Left renal pelvis (tissue), 4 donors: ENCODE results near the gene TGFBR2. TPM values are rescaled to one million over a fixed set of nuclear protein-coding genes. Genes with fewer than 3 reads are reported as not detected.
A peak's percentile ranks its signal among the peaks of the same experiment; 100 is the strongest.

ENCODE experiments used
- DNase-seq, 4 donors: peaks; one replicate each; pipeline ENCODE4 v3.0.0-alpha.2; 2013; ENCODE audit warnings: low read depth in 4 of 4, low spot score in 3 of 4
- polyA plus RNA-seq, 4 donors: library from polyadenylated mRNA; unstranded; fragments of 120-200 nt; gene quantifications; one replicate each; pipeline ENCODE4 v1.2.1, GENCODE V29; 2013; ENCODE audit not compliant: insufficient read length in 4 of 4

TGFBR2 gene
- polyA plus RNA-seq, 4 donors = 87.0 to 128 (median 105) TPM

DNA sequence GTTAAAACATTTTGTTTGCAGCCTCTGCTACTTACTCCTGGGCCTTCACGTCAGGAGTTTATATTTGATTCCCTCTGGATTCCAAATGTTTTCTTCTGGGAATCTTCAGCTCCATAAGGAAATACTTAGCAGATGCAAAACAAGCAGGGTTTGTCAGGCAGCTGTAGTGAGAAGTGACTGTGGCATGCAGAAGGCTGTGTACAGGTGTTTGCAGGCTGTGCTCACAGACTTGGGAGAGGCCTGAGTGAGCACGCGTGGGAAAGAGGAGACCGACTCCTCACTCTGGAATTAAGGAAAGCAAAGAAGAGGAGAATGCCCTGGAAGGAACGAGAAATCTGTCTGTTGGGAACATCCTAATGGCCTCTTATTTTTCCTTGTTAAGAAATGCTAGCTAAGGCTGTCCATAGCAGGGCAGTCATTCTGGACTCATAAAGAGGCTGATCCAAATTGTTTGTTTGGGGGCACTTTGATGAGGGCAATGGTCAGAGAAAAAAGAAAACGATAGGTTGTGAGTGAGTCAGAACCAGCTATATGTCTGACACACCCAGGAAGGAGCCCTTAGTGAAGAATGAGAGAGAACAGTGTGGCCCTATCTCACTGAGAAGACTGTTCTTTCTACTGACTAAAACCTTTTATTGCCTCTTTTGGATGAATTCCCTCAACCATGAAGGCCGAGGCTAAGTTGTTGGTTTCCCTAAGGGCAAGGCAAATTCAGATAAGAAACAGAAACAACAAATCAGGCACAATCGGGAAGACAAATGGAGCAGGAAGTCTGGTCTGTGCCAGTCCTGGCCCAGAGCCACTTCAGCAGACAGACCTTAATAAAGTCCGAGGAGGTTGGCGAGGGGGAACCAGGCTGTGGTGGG is 82.6 kb downstream of the TGFBR2 start:
- DNase-seq = no peak

DNA sequence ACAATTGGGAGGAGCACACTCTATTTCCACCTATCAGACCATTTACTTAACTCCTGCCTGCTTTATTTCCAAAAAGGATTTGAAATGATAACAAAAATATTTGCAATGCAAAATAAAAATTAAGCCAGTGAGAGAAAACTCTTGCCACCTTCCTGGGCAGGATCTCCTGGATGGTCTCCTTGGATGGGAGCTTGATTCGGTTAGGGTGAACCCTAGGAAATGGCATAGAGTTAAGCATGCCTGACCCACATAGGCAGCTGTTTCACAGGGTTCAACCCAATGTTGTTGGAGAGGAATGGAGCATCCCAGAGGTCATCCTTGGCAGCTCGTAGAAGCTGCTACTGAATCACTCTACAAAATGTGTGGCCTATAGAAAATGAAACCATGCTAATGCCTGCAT is 83.8 kb downstream of the TGFBR2 start:
- no peak for DNase-seq

DNA sequence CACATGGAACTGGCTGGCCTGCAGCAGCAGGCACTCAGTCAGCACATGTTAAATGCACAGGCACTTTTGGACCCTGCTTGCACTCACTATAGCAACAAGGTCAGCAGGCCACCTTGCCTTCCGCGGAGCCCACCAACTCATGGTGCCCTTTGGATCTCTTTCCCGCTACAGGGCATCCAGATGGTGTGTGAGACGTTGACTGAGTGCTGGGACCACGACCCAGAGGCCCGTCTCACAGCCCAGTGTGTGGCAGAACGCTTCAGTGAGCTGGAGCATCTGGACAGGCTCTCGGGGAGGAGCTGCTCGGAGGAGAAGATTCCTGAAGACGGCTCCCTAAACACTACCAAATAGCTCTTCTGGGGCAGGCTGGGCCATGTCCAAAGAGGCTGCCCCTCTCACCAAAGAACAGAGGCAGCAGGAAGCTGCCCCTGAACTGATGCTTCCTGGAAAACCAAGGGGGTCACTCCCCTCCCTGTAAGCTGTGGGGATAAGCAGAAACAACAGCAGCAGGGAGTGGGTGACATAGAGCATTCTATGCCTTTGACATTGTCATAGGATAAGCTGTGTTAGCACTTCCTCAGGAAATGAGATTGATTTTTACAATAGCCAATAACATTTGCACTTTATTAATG is 85.0 kb downstream of the TGFBR2 start:
- no peak for DNase-seq

DNA sequence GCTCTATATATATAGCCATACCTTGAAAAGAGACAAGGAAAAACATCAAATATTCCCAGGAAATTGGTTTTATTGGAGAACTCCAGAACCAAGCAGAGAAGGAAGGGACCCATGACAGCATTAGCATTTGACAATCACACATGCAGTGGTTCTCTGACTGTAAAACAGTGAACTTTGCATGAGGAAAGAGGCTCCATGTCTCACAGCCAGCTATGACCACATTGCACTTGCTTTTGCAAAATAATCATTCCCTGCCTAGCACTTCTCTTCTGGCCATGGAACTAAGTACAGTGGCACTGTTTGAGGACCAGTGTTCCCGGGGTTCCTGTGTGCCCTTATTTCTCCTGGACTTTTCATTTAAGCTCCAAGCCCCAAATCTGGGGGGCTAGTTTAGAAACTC is 85.5 kb downstream of the TGFBR2 start:
- DNase-seq = no peak

DNA sequence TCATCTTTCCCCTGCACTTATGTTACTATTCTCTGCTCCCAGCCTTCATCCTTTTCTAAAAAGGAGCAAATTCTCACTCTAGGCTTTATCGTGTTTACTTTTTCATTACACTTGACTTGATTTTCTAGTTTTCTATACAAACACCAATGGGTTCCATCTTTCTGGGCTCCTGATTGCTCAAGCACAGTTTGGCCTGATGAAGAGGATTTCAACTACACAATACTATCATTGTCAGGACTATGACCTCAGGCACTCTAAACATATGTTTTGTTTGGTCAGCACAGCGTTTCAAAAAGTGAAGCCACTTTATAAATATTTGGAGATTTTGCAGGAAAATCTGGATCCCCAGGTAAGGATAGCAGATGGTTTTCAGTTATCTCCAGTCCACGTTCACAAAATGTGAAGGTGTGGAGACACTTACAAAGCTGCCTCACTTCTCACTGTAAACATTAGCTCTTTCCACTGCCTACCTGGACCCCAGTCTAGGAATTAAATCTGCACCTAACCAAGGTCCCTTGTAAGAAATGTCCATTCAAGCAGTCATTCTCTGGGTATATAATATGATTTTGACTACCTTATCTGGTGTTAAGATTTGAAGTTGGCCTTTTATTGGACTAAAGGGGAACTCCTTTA is 86.2 kb downstream of the TGFBR2 start:
- no peak for DNase-seq

DNA sequence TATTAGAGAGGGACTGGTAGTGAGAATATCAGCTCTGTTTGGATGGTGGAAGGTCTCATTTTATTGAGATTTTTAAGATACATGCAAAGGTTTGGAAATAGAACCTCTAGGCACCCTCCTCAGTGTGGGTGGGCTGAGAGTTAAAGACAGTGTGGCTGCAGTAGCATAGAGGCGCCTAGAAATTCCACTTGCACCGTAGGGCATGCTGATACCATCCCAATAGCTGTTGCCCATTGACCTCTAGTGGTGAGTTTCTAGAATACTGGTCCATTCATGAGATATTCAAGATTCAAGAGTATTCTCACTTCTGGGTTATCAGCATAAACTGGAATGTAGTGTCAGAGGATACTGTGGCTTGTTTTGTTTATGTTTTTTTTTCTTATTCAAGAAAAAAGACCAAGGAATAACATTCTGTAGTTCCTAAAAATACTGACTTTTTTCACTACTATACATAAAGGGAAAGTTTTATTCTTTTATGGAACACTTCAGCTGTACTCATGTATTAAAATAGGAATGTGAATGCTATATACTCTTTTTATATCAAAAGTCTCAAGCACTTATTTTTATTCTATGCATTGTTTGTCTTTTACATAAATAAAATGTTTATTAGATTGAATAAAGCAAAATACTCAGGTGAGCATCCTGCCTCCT is 87.2 kb downstream of the TGFBR2 start:
- peak in 2 of 4 donors; percentile 57 for DNase-seq

DNA sequence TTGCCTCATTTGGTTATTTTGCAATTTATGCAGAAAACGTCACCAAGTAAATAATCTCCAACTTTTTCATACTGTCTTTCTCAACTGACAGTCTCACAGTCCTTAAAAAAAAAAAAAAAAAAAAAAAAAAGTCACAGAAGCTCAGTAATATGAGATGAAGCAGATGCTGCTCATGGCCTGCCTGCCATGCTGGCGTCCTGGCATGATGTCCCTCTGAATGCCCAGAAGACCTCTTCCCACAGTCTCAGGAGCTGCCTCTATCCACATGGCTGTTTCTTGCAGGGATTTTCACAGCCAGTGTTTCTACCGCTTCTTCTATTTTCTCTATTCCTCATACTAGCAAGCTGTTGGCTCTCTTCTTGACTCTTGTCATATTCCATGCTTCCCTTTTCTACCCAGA is 87.7 kb downstream of the TGFBR2 start:
- no peak for DNase-seq

DNA sequence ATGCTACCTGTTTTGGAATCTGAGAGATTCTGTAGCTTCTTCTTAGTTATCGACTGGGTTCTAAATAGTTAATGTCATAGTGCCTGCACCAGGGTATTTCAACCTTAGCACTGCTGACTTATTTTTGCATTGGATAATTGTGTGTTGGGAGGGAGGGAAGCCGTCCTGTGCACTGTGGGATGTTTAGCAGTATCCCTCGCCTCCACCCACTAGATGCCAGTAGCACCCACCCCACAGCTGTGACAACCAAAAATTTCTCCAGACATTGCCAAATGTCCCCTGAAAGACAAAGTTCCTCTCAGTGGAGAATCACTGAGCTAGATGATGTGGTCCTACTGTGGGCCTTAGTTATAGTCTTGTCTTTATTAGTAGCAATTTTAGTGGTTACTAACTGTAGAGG is 88.3 kb downstream of the TGFBR2 start:
- no peak for DNase-seq

DNA sequence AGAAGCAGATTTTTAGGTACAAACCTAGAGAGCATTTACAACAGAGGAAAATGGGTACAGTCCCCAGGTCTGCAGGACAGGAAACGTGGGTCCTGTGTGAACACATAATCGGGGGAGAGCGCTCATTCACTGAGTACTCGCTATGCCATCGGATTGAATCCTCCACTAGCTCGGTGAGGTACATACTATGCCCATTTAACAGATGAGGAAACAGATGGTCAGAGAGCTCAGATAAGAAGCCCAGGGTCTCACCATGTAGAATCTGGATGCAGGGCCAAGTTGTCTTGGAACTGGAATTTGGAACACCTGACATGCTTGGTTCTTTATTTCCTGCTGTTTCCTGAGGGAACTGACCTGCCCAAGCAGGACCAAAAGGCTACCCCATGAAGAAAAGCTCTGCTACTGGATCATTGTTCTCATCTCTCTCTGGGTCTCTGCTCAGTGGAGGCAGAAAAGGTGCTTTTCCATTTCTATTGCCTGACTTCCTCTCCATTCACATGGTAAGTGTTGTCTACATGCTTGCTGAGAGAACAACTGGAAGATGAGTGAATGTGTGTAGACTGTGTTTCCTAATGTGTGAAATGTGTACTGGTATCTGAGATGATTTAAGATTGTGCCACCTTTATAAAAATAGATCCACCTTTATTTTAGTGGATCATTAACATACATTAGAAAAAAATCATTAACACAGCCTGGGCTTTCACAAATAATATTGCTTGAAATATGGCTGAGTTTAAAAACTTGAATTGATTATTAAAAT is 89.1 kb downstream of the TGFBR2 start:
- no peak for DNase-seq

DNA sequence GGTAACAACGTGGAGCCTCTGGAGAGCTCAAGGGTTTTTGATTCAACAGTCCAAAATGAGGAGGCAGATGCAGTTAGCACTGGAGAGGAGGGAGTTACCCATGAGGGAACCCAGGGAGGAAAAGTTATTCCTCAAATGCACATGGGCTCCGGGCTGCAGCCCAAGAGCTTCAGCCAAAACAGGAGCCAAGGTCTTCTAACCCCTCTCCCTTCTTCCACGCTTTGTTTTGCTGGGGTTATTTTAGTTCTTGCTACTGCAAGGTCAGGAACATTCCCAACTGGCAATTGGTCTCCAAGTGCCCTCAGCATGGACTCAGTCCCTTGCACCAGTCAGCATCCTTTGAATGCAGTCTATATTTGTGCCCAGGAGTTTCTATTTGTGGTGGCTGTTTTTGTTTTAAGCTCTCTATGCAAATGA is 90.0 kb downstream of the TGFBR2 start:
- no peak for DNase-seq

DNA sequence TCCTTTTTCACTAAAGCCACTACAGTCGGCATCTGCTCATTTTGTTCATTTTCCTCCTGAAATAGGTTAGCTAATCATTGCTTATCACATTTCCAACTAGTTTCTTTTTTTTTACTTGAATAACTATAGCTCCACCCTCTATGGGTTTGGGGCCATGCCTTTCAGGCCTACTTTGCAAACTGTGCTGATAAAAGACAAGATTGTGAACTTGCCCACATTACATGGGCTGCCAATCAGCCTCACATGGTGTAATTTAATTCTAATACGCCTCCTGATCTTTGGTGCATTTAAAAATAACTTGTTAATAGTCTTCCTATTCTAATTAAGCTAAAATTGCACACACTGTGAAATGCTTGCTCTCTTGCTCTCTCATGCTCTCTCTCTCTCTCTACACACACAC is 90.5 kb downstream of the TGFBR2 start:
- DNase-seq = no peak

DNA sequence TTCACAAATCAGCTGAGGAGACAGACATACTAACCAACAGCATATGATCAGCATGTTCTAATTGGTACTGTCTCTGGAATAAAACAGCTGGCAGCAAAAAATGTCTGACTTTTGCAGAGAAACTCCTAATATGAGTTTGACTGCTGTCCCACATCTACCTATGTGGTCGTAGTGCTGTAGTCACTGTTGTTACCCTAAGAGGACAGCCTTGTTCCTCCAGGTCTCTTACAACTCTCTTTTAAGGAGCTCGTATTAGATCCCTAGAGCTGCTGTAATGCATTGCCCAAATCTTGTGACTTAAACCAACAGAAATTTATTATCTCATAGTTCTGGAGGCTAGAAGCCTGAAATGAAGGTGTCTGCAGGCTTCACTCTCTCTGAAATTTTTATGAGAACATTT is 92.1 kb downstream of the TGFBR2 start:
- no peak for DNase-seq

DNA sequence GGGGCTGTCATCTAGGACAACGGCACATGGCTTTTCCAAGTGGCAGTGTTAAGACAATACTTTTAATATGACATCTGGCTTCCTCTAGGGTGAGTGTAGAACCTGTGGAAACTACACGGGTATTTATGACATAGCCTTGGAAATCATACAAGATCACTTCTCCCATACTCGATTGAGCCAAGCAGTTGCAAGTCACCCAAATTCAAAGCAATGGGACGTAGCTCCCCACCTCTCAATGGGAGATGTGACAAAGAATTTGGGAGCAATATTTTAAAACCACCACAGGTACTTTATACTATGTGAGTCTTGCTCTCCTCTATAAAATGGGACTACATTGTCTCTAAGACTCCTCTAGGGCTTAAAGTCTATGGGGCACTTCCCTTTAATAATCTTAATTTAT is 93.5 kb downstream of the TGFBR2 start:
- no peak for DNase-seq

DNA sequence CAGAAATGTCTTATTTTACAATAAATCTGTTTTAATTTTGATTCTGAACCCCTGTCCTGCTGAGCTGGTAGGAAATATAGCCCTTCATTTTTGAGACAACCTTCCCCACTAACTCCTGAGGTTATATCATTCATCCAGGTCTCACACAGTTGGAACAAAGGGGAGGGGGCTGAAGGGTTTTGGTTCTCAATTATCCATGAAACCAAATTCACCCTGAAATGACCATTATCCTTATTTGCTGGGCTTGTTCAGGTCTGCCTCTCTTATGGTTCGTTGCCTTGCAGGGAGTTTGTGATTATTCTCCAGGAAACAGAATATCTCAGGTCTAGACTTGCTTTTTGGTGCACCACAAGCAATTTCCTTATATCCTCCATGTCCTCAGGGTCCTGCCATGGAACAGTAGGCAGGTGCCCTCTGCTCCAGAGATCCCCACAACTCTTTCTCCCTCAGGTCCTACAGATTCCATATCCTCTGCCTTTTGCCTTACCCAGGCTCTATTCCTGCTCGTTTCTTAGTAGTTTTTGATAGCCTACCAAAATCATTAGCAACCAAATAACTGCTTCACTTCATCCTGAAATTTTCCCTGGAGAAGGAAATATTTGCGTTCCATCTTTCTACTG is 94.4 kb downstream of the TGFBR2 start:
- DNase-seq = no peak

DNA sequence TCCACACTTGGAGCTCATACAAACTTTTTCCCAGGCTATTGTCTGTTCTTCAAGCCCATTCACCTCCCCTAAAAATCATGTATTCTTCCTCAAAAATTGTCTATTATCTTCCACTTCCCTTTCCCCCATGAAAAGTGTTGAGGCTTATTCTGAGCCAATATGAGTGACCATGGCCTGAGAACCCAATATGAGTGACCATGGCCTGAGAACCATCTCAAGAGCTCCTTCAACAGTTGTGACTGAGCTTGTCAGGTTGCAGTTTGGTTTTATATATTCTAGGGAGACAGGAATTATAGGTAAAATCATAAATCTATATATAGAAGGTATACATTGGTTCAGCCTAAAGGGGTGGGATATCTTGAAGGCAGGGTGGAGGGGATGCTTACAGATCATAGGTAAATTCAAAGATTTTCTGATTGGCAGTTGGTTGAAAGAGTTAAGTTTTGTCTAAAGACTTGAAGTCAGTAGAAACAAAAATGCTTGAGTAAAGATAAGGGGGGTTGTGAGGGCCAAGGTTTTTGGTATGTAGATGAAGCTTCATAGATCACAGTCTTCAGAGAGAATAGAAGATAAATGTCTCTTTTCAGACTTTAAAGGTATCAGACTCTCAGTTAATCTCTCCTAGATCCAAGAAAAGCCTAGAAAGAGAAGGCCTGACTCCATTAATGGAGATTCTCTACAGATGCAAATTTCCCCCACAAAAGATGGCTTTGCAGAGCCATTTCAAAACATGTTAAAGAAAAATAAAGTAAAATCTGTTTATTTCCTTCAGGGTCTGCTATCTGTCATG is 95.8 kb downstream of the TGFBR2 start:
- DNase-seq = no peak

DNA sequence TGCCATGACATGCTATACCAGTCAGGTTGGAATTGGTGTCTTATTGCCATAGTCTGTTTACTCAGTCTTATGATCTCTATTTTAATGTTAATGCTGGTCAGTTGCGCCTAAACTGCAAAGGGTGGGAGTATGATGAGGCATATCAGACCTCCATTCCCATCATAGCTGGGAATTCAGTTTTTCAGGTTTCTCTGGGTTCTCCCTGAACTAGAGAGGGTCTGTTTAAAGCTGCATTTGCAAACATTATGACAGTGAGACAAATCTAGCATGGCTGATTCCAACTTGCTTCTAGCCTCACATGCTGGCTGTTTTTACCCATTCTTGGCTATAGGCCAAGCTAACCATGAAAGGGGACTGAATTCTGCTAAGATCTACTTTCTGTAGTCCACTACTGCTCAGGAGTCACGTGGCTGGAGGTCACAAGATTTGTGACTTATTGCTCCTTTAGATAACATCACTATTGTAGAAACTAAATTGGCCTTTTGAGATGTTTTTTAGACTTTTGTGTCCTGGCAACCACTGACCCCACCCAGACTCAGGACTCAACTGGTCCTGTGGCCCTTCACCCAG is 96.5 kb downstream of the TGFBR2 start:
- no peak for DNase-seq

DNA sequence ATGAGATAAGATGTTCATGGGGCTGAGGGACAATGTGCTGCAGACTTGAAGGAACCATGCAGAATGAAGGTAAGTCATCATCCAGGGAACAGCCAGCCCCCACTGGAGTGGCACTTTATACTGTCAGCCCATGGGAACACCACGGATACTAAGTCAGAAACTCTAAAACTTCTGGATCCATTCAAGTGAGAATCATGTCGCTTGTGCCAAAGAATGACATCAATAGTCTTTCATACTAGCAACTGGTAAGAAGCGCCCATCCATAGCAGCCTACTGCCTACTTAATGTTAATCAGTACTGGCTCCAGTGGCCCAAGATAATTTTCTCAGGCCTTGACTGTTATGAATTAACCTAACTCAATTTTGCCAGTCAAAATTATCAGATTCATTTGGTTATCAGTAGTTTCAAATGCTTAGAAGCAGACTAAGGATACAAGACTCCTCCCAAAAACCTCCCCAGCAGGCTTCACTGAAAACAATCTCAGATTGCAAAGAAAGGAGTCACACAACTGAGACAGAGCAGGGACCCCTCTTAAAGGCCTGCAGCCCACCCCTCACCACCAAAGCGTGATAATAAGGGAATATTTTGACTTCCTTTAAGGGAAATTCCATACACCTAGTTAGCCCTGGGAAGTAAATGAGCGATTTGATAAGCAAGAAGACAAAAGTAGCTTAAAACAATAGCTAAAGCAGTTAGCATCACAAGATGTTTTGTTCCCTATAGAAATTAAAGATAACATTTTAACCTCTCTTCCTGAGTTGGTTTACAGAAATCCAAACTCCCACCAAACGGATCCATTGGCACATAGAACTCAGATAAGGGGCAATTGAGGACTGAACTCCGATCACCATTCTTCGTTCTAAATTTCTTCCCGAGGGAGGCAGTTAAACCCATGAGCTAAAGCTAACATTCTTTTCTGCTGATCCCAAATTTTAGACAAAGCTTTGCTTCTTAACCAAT is 98.8 kb downstream of the TGFBR2 start:
- no peak for DNase-seq

DNA sequence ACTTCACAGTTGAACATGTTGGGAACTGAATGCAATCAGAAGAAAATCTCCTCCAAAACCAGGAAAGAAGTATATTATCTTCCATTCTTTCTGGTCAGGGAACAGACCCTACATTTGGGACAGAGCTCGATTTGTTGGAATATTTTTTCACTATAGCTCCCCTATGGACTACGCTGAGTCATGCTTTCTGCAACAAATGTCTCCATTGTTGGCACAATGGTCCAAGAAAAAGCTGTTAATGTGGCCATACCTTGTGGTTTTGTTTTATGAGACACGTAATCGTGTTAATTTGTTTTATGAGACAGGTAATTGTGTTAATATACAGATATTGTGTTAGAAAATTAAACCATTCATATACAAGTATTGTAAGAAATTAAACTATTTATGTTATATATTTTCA is 101.4 kb downstream of the TGFBR2 start:
- DNase-seq = no peak
